ENCODE data around the gene CDH12.
"Not testable (repeated sequence)": the region's sequence is repeated elsewhere in the genome, so short reads cannot be mapped to it uniquely, and the experiment has no call there.

CDH12 gene

GRCh38 chr5:22669345-22669744, 183.8 kb downstream of the CDH12 start:
- peak; percentile 4 for DNase-seq (ENCODE audit: low read depth, low spot score)
- no peak overlapping the region for H3K4me3 ChIP-seq (ENCODE audit: low read length)

DNA sequence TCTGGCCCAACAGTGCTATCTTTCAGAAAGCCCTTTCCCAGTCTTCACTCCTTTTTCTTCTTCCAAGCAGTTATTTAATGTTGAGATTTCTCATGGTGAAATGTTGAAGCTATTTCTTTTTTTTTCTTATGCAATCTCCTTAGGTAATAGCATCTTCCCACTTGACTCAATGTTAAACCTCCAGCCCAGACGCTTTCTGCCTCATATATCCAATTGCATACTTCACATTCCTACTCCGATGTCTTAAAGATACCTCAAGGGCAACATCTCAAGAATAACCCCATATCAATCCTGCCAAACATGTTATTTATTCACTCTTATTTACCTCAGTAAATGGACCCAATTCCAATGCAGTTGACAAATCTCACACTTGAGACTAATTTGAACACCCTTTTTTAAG, 187.3 kb downstream of the CDH12 start:
- H3K4me3 ChIP-seq (ENCODE audit: low read length), result no peak overlapping the region
- DNase-seq (ENCODE audit: low read depth, low spot score), result no peak

DNA sequence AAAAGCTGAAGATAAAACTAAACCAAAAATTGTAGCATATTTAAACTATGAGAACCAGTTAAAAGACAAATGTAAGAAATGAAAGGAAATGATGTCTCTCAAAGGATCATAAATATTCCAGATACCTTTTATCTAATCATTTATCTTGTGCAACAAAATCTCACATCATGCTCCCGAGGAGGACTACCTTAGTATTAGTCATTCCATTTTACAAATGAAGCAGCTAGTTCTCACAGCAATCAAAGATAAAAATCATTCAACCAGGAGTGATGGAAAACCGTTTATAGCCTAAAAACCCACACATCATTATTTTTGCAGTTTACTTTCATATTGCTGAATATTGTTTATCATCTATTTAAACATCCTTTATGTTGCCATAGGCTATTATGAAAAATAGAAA, 190.0 kb downstream of the CDH12 start:
- no peak overlapping the region for H3K4me3 ChIP-seq (ENCODE audit: low read length)
- no peak for DNase-seq (ENCODE audit: low read depth, low spot score)

DNA sequence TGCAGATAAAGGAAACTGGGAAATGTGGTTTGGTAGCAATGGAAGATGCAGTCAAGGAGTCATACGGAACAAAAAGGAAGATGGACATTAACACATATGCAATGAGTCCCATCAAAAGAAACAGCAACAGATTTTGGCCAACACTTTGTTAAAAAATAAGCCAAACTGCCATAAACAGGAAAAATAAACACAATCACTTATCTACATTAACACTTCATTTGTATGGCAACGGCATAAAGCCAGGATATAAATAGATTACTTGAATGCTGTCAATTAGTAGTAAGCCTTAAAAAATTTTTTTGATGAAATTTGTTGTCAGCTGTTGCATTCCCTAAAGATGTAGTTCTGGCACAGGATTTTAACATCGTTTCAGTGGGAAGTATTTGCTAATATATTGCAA, 190.8 kb downstream of the CDH12 start:
- H3K4me3 ChIP-seq (ENCODE audit: low read length), result no peak overlapping the region
- DNase-seq (ENCODE audit: low read depth, low spot score), result no peak

- H3K4me3 ChIP-seq (ENCODE audit: low read length), result no peak overlapping the region
- DNase-seq (ENCODE audit: low read depth, low spot score), result no peak
Measured at GRCh38 chr5:22651355-22651754, 201.8 kb downstream of the CDH12 start.

- DNase-seq (ENCODE audit: low read depth, low spot score), result no peak
- no peak overlapping the region for H3K4me3 ChIP-seq (ENCODE audit: low read length)
Measured at GRCh38 chr5:22650511-22650910, 202.6 kb downstream of the CDH12 start.

- DNase-seq (ENCODE audit: low read depth, low spot score), result no peak
- no peak overlapping the region for H3K4me3 ChIP-seq (ENCODE audit: low read length)
Measured at GRCh38 chr5:22649074-22649473, 204.1 kb downstream of the CDH12 start.

DNA sequence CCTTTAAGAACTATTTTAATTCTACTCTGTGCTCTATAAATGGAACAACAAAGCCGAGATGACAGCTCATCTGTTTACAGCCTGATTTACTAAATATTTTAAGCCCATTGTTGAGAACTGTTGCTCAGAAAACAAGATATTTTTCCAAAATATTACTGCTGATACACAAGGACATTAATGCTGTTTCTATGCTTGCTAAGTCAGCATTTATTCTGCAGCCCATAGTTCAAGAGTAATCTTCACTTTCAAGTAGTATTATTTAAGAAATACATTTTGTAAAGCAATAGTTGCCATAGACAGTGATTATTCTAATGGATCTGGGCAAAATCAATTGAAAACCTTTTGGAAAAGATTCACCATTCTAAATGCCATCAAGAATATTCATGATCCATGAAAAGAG, 208.3 kb downstream of the CDH12 start:
- no peak overlapping the region for H3K4me3 ChIP-seq (ENCODE audit: low read length)

DNA sequence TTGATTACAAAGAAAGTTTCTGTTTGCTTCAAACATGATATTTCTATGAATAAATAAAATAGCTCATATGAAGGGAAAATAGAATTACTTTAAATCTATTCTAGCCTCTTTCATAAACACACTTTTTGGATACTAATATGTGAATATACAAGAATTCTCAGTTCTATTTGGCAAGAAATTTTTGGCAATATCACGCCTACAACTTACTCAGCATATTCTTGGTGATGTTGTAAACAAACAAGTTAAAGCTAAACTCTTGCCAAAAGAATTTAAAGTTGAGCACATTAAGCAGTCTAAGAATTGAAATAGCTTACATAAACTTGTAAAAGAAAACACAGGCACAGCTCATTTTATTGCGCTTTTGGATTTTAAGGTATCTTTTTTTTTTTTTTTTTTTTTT, 209.8 kb downstream of the CDH12 start:
- no peak for DNase-seq (ENCODE audit: low read depth, low spot score)

More for the DNA sequence above, 208.3 kb downstream of the CDH12 start:
- no peak for DNase-seq (ENCODE audit: low read depth, low spot score)

DNA sequence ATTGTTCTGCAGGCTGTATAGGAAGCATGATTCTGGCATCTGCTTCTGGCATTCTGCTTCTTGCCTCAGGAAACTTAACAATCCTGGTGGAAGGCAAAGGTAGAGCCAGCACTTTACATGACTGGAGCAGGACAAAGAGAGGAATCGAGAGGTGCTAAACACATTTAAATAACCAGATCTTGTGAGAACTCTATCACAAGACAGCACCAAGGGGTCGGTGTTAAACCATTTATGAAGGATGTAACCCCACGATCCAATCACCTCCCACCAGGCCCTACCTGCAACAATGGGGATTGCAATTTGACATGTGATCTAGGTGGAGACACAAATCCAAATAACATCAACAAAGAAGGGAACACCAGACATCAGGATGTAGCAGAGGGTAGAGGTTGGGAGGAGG, 221.5 kb downstream of the CDH12 start:
- DNase-seq (ENCODE audit: low read depth, low spot score), result no peak
- no peak overlapping the region for H3K4me3 ChIP-seq (ENCODE audit: low read length)

More for the DNA sequence above, 209.8 kb downstream of the CDH12 start:
- H3K4me3 ChIP-seq (ENCODE audit: low read length), result no peak overlapping the region

GRCh38 chr5:22627029-22627428, 226.1 kb downstream of the CDH12 start:
- no peak for DNase-seq (ENCODE audit: low read depth, low spot score)
- no peak overlapping the region for H3K4me3 ChIP-seq (ENCODE audit: low read length)

GRCh38 chr5:22625451-22625850, 227.7 kb downstream of the CDH12 start:
- H3K4me3 ChIP-seq (ENCODE audit: low read length), result no peak overlapping the region
- no peak for DNase-seq (ENCODE audit: low read depth, low spot score)

DNA sequence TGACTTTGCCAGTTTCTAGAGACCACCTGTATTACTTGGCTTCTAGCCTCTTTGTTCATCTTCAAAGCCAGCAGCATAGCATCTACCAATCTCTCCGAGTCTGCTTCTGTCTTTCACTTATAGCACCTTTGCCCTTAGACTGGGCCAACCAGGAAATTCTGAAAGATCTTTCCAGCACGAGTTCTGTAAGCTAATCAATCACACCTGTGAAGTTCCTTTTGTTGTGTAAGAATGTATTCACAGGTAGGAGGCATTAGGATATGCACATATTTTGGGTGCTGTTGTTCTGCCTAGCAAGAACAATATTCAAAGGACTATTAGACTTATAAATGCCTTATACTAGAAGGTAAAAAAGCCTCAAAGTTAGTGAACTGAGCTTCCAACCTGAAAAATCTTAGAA, 232.1 kb downstream of the CDH12 start:
- H3K4me3 ChIP-seq (ENCODE audit: low read length), result no peak overlapping the region
- no peak for DNase-seq (ENCODE audit: low read depth, low spot score)

- DNase-seq (ENCODE audit: low read depth, low spot score), result no peak
- H3K4me3 ChIP-seq (ENCODE audit: low read length), result no peak overlapping the region
Measured at GRCh38 chr5:22615964-22616363, 237.2 kb downstream of the CDH12 start.

GRCh38 chr5:22614486-22615094, 238.6 kb downstream of the CDH12 start:
- DNase-seq (ENCODE audit: low read depth, low spot score), result no peak
- no peak overlapping the region for H3K4me3 ChIP-seq (ENCODE audit: low read length)

DNA sequence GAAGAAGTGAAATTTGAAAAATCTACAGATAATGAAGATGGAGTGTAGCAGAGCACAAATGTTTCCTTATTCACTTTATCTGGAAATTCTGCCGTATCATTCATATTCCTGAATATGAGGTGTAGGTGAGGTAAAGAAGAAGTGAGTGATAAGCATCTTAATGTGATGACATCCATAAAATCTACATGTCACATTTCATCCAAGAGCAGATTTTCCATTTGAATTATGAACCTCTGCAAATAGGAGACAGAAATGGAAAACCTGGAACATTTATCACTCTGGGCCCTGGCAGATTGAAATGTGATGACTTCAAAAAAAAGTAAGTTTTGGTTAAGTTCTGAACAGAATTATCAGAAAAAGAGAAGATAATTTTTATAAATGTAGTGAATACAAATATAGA, 240.2 kb downstream of the CDH12 start:
- DNase-seq (ENCODE audit: low read depth, low spot score), result no peak
- no peak overlapping the region for H3K4me3 ChIP-seq (ENCODE audit: low read length)

GRCh38 chr5:22611327-22611726, 241.8 kb downstream of the CDH12 start:
- DNase-seq (ENCODE audit: low read depth, low spot score), result no peak
- H3K4me3 ChIP-seq (ENCODE audit: low read length), result no peak overlapping the region

- DNase-seq (ENCODE audit: low read depth, low spot score); H3K4me3 ChIP-seq (ENCODE audit: low read length): not testable (repeated sequence)
Measured at GRCh38 chr5:22607498-22607897, 245.6 kb downstream of the CDH12 start.

- DNase-seq (ENCODE audit: low read depth, low spot score), result no peak
- no peak overlapping the region for H3K4me3 ChIP-seq (ENCODE audit: low read length)
Measured at GRCh38 chr5:22605473-22605872, 247.7 kb downstream of the CDH12 start.

DNA sequence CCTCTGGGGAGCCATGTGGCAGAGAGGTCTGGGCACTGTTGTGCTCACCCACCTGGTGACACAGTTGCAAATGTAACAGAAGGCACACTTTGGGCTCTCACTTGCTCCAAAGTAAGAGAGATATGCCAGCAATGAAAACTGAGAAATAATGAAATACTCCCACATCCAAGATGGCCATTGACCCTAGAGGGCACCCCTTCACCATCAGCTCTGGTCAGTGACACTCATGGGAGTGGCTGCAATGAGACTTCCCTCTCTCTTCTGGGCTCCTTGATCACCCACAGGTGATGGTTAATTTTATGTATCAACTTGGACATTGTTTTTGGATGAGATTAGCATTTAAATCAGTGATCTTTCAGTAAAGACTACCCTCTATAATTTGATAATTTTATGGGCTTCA, 248.4 kb downstream of the CDH12 start:
- H3K4me3 ChIP-seq (ENCODE audit: low read length), result no peak overlapping the region
- DNase-seq (ENCODE audit: low read depth, low spot score), result no peak

DNA sequence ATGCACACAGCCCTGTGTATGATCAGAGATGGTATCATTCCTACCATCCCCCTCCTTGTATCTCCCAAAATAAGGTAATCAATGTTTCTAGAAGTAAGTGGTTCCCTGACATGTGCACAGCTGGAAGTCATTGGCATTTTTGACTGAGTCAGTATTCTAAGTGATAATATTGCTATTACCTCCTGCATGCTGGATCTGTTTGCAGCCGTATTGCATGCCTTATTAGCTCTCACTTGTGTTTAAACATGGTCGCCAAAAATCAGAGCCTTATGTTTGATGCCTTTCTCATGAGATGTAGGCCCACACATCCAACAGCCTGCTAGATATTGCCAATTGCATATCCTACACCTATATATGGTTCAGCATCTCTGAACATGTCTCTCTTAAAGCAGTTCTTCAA, 254.3 kb downstream of the CDH12 start:
- H3K4me3 ChIP-seq (ENCODE audit: low read length), result no peak overlapping the region
- DNase-seq (ENCODE audit: low read depth, low spot score), result no peak

Data from Jurkat, Clone E6-1 (cell line).